IMR-90 (cell line): Measurements from ENCODE around the gene NEDD4L. TPM values are rescaled to one million over a fixed set of nuclear protein-coding genes. Genes with fewer than 3 reads are reported as not detected.

Experiments
- ATAC-seq: fragments of 200-7000 bp; cut with Tn5 transposase; 2 replicates; pipeline ENCODE4 v1.9.1; 2020; ENCODE audit warnings: low read depth, mild to moderate bottlenecking, moderate library complexity
- BruUV-seq: library from RNA; stranded (reverse); fragments of 400-500 nt; replicated peaks from 2 replicates; lab custom pipeline; 2021; lab: Mats Ljungman, UMichigan
- CTCF ChIA-PET: fragments of 300-600 bp; formaldehyde crosslinking; extraction: SDS; loops from one replicate; lab custom pipeline; 2021; ENCODE audit warnings: antibody characterized with exemption; lab: Yijun Ruan, JAX
- POLR2A ChIA-PET: fragments of 300-600 bp; sonication (Branson Sonifier 250); formaldehyde crosslinking; loops from one replicate; lab custom pipeline; 2022; ENCODE audit warnings: antibody characterized with exemption; ENCODE audit not compliant: unreplicated experiment; lab: Charles Lee
- DNase-seq: peaks from one replicate; pipeline ENCODE4 v3.0.0; 2013
- H2AFZ ChIP-seq: replicated peaks from 2 replicates; pipeline ENCODE3; 2013; ENCODE audit warnings: low read length, mild to moderate bottlenecking; ENCODE audit not compliant: poor library complexity
- H2AK5ac ChIP-seq: 2 replicates; pipeline ENCODE4 v1.6.1; 2013; ENCODE audit warnings: low read depth, low read length, inconsistent platforms
- H2AK9ac ChIP-seq: replicated peaks from 2 replicates; pipeline ENCODE3; 2013; ENCODE audit warnings: mild to moderate bottlenecking, low read depth, low read length, moderate library complexity; ENCODE audit not compliant: poor library complexity
- H2BK120ac ChIP-seq: 2 replicates; pipeline ENCODE4 v1.6.1; 2013; ENCODE audit warnings: low read depth, low read length, inconsistent platforms
- H2BK15ac ChIP-seq: 3 replicates; pipeline ENCODE4 v1.6.1; 2013; ENCODE audit warnings: low read depth, low read length, inconsistent platforms
- H2BK20ac ChIP-seq: 2 replicates; pipeline ENCODE4 v1.6.1; 2013; ENCODE audit warnings: low read depth, mild to moderate bottlenecking, inconsistent platforms, low read length, moderate library complexity
- H2BK5ac ChIP-seq: 2 replicates; pipeline ENCODE4 v1.6.1; 2013; ENCODE audit warnings: mild to moderate bottlenecking, low read depth, low read length, inconsistent platforms; ENCODE audit not compliant: poor library complexity, severe bottlenecking
- H3K14ac ChIP-seq: replicated peaks from 2 replicates; pipeline ENCODE4 v1.6.1; 2013; ENCODE audit warnings: low read depth, low read length, inconsistent platforms
- H3K18ac ChIP-seq: 2 replicates; pipeline ENCODE4 v1.6.1; 2013; ENCODE audit warnings: low read depth, low read length, control low read depth
- H3K23ac ChIP-seq: 2 replicates; pipeline ENCODE4 v1.6.1; 2013; ENCODE audit warnings: low read depth, low read length, inconsistent platforms
- H3K27ac ChIP-seq: 2 replicates; pipeline ENCODE4 v1.5.1; 2013; ENCODE audit warnings: mild to moderate bottlenecking, control low read depth, low read length; ENCODE audit not compliant: insufficient read depth
- H3K27me3 ChIP-seq: 2 replicates; pipeline ENCODE4 v1.6.1; 2013; ENCODE audit warnings: low read length; ENCODE audit not compliant: control insufficient read depth, insufficient read depth
- H3K36me3 ChIP-seq: 2 replicates; pipeline ENCODE4 v1.6.1; 2013; ENCODE audit warnings: low read length, mixed read lengths; ENCODE audit not compliant: control insufficient read depth, insufficient read depth
- H3K4ac ChIP-seq: 2 replicates; pipeline ENCODE4 v1.6.1; 2013; ENCODE audit warnings: low read depth, low read length, inconsistent platforms
- H3K4me1 ChIP-seq: 2 replicates; pipeline ENCODE4 v1.6.1; 2013; ENCODE audit warnings: low read length, mixed read lengths; ENCODE audit not compliant: control insufficient read depth, insufficient read depth
- H3K4me2 ChIP-seq: 2 replicates; pipeline ENCODE4 v1.6.1; 2013; ENCODE audit warnings: low read depth, mild to moderate bottlenecking, control low read depth, low read length, moderate library complexity
- H3K4me3 ChIP-seq: 2 replicates; pipeline ENCODE4 v1.5.1; 2013; ENCODE audit warnings: low read depth, mild to moderate bottlenecking, control low read depth, low read length, moderate library complexity; ENCODE audit not compliant: insufficient read depth
- H3K56ac ChIP-seq: 2 replicates; pipeline ENCODE4 v1.6.1; 2013; ENCODE audit warnings: low read length, inconsistent platforms; ENCODE audit not compliant: insufficient read depth; ENCODE audit errors: extremely low read depth
- H3K79me1 ChIP-seq, 2 experiments: 2 replicates each; pipeline ENCODE4 v1.6.1; 2013; ENCODE audit warnings: low read length in 2 of 2, inconsistent platforms in 1 of 2, low read depth in 1 of 2
- H3K9ac ChIP-seq: 2 replicates; pipeline ENCODE4 v1.6.1; 2013; ENCODE audit warnings: low read depth, low read length, control low read depth
- H3K9me1 ChIP-seq: 2 replicates; pipeline ENCODE4 v1.6.1; 2013; ENCODE audit warnings: low read length, inconsistent platforms; ENCODE audit not compliant: insufficient read depth
- H3K9me3 ChIP-seq: 2 replicates; pipeline ENCODE4 v1.6.1; 2013; ENCODE audit warnings: low read length; ENCODE audit not compliant: control insufficient read depth, insufficient read depth
- H4K20me1 ChIP-seq: 2 replicates; pipeline ENCODE4 v1.6.1; 2013; ENCODE audit warnings: low read length, inconsistent platforms; ENCODE audit not compliant: insufficient read depth
- H4K5ac ChIP-seq: 2 replicates; pipeline ENCODE4 v1.6.1; 2013; ENCODE audit warnings: mild to moderate bottlenecking, low read depth, low read length, control low read depth
- H4K8ac ChIP-seq, 2 experiments: 2 replicates each; pipeline ENCODE4 v1.6.1; 2013; ENCODE audit warnings: low read depth in 2 of 2, low read length in 2 of 2, control low read depth in 1 of 2, inconsistent platforms in 1 of 2
- H4K91ac ChIP-seq: 2 replicates; pipeline ENCODE4 v1.6.1; 2013; ENCODE audit warnings: low read depth, low read length, inconsistent platforms; ENCODE audit not compliant: insufficient read depth
- RAD21 ChIP-seq: IDR thresholded peaks from 2 replicates; pipeline ENCODE4 v1.6.1; 2012; ENCODE audit warnings: low read length, improper control_type of control experiment
- WGBS, 2 experiments: methylation state at CpG; one replicate each; pipeline versions ENCODE4 v1.1.5 to v1.1.7; 2013; ENCODE audit warnings: missing lambda C conversion rate in 2 of 2; ENCODE audit not compliant: insufficient read length in 1 of 2; ENCODE audit errors: extremely low coverage in 2 of 2; 5-methylcytosine and 5-hydroxymethylcytosine counted together
- dilution Hi-C: fragments of 300-500 bp; cut with HindIII; formaldehyde crosslinking; loops from one replicate; pipeline ENCODE4 v1.14.3; 2018; ENCODE audit warnings: low sequenced_read_pairs; ENCODE audit not compliant: unreplicated experiment
- in situ Hi-C: fragments of 300-500 bp; cut with MboI; formaldehyde crosslinking; loops from 3 replicates; pipeline ENCODE4 v1.14.3; 2019; ENCODE audit warnings: low sequenced_read_pairs, inconsistent platforms, mixed read lengths
- intact Hi-C: fragments of 100-400 bp; cut with micrococcal nuclease; formaldehyde crosslinking; loops from 2 replicates; pipeline ENCODE4 v1.10.0; 2022
- polyA plus RNA-seq, 3 experiments: library from polyadenylated mRNA; depleted of rRNA; stranded (reverse); fragments of >200 nt; gene quantifications; 2 replicates each; pipeline ENCODE4 v1.2.3, GENCODE V29; 2012; ENCODE audit warnings: low replicate concordance in 1 of 3
- total RNA-seq: library from RNA; depleted of rRNA; stranded (reverse); fragments of >200 nt; gene quantifications from 2 replicates; pipeline ENCODE4 v1.2.3, GENCODE V29; 2012

The NEDD4L gene
- total and polyA plus RNA-seq, 2 of the 4 experiments (the other 2 are of a cell fraction) = 10.0 to 10.9 TPM

DNA sequence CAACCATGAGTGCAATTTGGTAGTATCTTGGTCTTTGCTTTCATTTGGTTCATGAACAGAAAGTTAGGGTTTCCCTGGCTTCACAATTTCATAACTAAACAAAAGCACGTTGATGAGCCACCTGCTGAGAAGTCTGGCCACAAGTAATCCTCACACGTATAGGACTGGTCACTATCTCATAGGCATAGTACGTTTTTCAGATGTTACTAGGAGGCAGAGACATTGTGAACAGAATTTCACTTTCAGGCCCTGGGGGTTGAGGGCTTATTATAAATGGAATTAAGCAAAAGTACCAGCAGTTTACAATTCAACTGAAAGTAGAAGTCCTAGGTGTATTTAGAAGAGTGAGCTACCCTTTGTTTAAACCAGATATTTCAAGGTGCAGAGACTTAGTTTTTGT lies 307.8 kb downstream of the NEDD4L start:
- H3K36me3 ChIP-seq = no peaks in the 10 kb centered on the region; the same call in 1 of the 2 replicates
- H2AK5ac ChIP-seq = no peak overlapping the region

More for the DNA sequence above, 307.8 kb downstream of the NEDD4L start:
- no peak overlapping the region for H2AFZ ChIP-seq
- no peak overlapping the region for H3K4me3 ChIP-seq
- ATAC-seq = no peak
- intact Hi-C loops (no loop called here), dilution Hi-C loops (no loop called here), in situ Hi-C loops (no loop called here)
- H2BK15ac ChIP-seq = no peak overlapping the region
- no CpG with 5 or more reads among the region's 3 CpGs for WGBS, 2 experiments
- CTCF ChIA-PET = no interaction called here
- H3K4me1 ChIP-seq = no peaks in the 10 kb centered on the region
- no peak overlapping the region for H3K27ac ChIP-seq
- no peaks in the 10 kb centered on the region for H4K20me1 ChIP-seq
- no peak for DNase-seq
- no peak overlapping the region for H3K4ac ChIP-seq
- H2BK120ac ChIP-seq = no peak overlapping the region
- H3K27me3 ChIP-seq = no peaks in the 10 kb centered on the region
- H3K14ac ChIP-seq = no peak overlapping the region
- TF ChIP-seq RAD21 = no peak
- no peak overlapping the region for H2AK9ac ChIP-seq
- no peak overlapping the region for H3K9ac ChIP-seq
- H3K18ac ChIP-seq = no peak overlapping the region
- no peak overlapping the region for H2BK20ac ChIP-seq
- H4K5ac ChIP-seq = no peak overlapping the region
- no peak overlapping the region for H4K91ac ChIP-seq
- no peaks in the 10 kb centered on the region for H3K79me1 ChIP-seq
- H4K8ac ChIP-seq = no peak overlapping the region
- no peak overlapping the region for H3K4me2 ChIP-seq
- BruUV-seq = no TSS peak
- no peak overlapping the region for H2BK5ac ChIP-seq
- no peak overlapping the region for H3K56ac ChIP-seq
- H3K23ac ChIP-seq = no peak overlapping the region
- H3K9me3 ChIP-seq = no peaks in the 10 kb centered on the region
- POLR2A ChIA-PET = no interaction called here
- H3K9me1 ChIP-seq = peaks cover 2% of the 10 kb centered on the region; the same call in 1 of the 2 replicates
